GM18511 (cell line): ENCODE measurements around the gene MOGAT3.
"Not testable (repeated sequence)": the region's sequence is repeated elsewhere in the genome, so short reads cannot be mapped to it uniquely, and the experiment has no call there.

Experiments
- ATAC-seq: cut with Tn5 transposase; IDR thresholded peaks from one replicate; pipeline ENCODE4 v1.9.1; 2021; ENCODE audit warnings: mild to moderate bottlenecking, moderate library complexity; ENCODE audit not compliant: unreplicated experiment

Gene MOGAT3

GRCh38 chr7:101205901-101206664, 5.2 kb upstream of the MOGAT3 start:
- ATAC-seq, result no peak

GRCh38 chr7:101203740-101204738, 3.2 kb upstream of the MOGAT3 start:
- ATAC-seq, result not testable (repeated sequence)

DNA sequence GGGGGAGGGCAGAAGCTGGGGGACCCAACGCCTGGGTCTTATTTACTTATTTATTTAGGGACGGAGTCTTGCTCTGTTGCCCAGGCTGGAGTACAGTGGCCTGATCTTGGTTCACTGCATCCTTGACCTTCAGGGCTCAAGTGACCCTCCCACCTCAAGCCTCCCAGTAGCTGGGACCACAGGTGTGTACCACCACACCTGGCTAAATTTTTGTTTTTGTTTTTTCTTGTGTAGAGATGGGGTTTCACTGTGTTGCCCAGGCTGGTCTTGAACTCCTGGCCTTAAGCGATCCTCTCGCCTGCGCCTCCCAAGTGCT, 1.7 kb upstream of the MOGAT3 start:
- ATAC-seq, result no peak

DNA sequence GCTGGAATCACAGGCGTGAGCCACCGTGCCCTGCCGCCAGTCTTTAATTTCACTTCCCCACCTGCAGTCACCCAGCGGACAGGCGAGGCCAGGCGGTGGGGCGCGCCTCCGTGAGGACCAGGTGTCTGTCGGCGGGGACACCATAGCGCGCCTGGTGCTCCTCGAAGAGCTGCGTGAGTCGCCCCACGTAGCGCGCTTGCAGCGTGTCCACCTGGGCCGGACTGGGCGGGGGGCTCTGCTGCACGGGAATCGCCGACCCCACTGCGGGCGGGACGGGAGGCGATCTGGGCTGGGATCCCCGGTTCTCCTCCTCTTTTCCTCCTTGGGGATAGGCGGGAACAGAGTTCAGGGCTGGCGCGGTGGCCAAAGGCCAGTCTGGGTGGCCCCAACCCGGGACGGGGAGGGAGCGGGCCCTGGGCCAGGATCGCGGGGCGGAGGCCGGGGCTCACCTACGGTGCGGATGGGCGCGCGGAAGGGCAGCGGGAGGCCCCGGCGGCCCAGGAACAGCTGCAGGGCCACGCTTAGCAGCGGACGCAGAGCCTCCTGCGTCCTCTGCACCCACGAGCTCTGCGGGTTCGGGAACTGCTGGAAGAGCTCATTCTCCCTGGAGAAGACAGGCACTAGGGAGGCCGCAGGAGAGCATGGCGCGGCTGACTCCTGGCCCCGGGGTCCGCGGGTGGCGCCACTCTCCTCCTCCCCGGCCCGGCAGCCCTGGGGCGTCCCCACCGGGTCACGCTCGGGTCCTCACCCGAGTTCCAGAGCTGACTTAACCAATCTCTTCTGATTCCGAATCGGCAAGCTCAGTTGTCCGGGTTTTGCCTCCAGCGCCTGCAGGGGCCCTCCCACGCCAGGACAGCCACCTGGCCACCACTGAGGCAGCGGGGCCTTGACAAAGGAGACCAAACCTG, 1.1 kb upstream of the MOGAT3 start:
- ATAC-seq, result no peak

DNA sequence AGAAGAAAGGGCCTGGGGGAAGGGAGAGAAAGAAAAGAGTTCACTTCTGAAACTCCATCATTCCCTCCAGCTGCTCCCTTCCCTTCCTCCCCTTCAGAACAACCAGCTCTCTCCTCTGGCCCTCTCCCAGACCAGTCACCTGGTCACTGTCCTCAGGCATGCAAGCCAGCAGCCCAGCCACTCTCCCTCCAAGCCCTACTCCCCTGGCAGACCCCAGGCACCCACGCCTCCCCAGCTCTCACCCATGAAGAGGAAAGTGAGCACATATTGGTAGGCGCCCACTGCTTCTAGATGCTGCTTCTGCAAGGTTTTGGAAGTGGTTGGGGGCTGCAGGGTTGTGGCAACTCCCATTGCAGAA, 353 bp downstream of the MOGAT3 start:
- ATAC-seq, result no peak

DNA sequence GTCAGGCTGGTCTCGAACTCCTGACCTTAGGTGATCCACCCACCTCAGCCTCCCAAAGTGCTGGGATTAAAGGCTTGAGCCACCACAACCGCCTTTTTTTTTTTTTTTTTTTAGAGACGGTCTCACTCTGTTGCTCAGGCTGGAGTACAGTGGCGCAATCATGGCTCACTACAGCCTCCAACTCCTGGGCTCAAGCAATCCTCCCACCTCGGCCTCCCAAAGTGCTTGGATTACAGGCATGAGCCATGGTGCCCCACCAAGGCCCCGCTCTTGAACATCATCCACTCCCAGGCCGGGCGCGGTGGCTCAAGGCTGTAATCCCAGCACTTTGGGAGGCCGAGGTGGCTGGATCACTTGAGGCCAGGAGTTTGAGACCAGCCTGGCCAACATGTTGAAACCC, 1.3 kb downstream of the MOGAT3 start:
- ATAC-seq, result not testable (repeated sequence)

GRCh38 chr7:101198476-101198875, 2.4 kb downstream of the MOGAT3 start:
- no peak for ATAC-seq

DNA sequence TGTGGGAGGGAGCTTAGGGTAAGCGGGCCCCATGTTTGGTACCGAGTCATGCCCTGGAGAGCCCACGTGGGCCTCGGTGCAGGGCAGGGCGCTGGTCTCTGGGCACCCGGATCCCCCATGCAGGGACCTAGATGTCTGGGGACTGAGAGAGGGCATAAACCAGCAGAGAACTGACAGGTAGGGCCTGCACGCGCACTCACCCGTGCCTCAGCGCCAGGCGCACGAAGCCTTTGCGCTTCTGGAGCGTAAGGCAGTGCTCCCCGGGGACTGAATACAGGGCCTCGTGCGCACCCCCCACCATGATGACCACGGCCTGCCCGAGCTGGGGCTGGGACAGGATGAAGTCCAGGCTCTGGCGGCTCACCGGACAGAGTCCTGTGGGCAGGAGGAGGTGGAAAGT, 2.8 kb downstream of the MOGAT3 start:
- no peak for ATAC-seq

DNA sequence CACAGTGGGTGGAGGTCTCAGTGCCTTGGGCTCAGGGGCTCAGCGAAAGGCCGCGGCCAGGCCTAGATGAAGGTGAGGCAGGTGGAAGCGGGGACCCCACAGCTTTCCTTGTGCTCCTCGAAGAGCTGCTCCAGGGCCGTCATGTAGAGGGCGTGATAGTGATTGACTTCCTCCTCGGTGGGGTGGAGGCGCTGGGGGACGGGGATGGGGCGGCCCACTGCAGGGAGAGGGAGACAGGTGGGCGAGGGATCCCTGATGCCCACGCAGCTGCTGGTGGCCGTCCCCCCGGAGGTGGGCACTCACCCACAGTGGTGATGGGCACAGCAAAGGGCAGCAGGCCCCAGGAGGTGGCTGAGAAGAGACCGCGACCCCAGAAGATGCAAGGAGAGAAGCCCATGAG, 5.0 kb downstream of the MOGAT3 start:
- ATAC-seq, result no peak

DNA sequence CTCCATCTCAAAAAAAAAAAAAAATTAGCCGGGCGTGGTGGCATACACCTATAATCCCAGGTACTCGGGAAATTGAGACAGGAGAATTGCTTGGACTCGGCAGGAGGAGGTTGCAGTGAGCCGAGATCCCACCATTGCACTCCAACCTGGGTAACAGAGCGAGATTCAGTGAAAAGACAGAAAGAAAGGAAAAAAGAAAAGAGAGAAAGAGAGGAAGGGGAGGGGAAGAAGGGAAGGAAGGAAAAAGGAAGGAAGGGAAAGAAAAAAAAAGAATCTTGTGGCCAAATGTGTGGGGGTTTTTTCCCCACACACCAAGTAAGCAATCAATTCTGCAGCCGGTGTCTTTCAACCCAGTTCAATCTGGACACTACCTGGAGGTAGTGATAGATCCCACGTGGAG, 11.7 kb downstream of the MOGAT3 start:
- ATAC-seq, result no peak

DNA sequence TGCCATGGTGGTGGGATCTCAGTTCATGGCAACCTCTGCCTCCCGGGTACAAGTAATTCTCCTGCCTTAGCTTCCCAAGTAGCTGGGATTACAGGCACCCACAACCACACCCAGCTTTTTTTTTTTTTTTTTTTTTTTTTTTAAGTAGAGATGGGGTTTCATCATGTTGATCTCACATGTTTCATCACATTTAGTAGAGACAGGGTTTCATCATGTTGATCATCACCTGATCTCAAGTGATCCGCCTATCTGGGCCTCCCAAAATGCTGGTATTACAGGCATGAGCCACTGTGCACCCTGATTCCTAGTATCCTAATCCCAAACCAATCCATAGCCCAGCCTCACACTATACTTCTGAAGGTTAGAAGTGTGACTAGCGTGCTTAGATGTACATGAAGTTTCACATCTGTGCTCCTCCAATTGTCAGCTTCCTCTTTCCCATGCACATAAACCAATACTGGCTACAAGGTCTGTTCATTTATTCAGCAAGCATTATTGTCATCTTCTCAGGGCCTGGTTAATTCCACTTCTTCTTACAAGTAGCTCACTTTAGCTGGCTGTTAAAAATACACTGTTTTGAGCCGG, 13.9 kb downstream of the MOGAT3 start:
- no peak for ATAC-seq

DNA sequence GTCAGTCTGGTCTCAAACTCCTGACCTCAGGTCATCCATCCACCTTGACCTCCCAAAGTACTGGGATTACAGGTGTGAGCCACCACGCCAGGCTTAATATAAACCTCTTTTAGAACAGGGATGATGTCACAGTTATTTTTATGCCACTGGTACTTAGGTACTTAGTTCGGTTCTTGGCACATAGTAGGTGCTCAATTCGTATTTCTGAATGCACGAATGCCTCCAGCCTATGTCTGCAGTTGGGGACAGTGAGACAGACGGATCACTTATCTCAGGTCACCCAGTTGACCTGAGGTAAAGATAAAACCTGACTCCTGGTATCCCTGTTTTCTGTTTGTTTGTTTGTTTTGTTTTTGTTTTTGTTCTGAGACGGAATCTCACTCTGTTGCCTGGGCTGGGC, 14.6 kb downstream of the MOGAT3 start:
- ATAC-seq, result no peak

GRCh38 chr7:101185258-101185839, 15.5 kb downstream of the MOGAT3 start:
- no peak for ATAC-seq

DNA sequence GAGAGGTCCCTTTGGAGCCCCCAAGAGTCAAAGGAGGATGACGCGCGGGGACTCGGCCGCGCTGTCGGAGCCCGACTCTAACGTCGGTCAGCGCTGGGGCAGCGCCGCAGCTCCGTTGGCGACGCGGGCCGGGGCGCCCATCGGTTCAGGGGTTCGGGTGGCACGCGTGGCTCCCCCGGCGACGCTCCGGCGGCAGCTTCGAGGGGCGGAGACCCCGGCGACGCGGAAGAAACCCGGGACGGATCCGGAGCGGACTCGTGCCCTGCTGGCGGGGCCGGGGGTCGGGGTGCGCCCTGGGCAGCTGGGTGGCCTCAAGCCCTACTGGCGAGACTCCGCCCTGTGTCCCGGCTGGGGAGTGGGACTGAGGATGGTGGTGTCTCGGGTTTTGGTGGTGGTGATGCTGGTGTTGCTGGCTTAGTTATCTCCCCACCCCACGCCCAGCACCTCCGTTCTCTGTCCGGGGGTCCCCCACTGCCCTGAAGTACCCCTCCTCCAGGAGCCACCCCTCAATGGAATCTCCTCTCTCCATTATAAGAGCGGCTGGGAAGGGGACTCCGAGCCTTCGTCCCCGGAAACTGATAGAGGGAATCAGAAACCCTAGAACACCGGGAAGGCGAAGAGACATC, 20.6 kb downstream of the MOGAT3 start, which contains the start of gene NAT16:
Gene NAT16 (minus strand): TSS at position 164 of the 626 bp plus-strand sequence. CDS start 5,486 bp downstream, outside the sequence.
- ATAC-seq, result no peak

DNA sequence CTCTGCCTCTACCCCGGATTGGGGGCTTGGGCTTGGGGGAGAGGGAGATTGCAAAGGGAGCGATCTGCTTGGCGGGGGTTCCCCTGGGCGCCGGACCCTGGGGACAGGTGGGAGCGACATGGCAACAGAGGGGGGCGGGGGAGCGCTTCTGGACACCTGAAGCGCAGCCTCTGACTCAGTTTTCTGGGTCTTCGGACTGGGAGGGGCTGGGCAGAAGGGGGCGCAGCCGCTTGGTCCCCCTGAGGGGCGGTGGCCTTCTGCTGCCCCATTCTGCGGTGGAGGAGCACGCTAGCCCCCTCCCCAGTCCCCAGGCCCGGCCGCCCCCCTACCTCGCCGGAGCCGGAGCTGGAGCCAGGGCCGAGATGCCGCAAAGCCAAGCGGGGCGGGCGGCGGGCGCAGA, 21.1 kb downstream of the MOGAT3 start:
- ATAC-seq, result no peak

- ATAC-seq, result no peak
Measured at GRCh38 chr7:101179117-101179516, 21.7 kb downstream of the MOGAT3 start.

GRCh38 chr7:101177644-101178043, 23.2 kb downstream of the MOGAT3 start:
- no peak for ATAC-seq

- no peak for ATAC-seq
Measured at GRCh38 chr7:101175664-101176063, 25.2 kb downstream of the MOGAT3 start.

GRCh38 chr7:101174322-101174854, 26.4 kb downstream of the MOGAT3 start:
- ATAC-seq, result no peak
